SHP77 treated with DMSO at 0.1 percent for 48 hours (cell line): Measurements from ENCODE around the gene STKLD1.
"Not testable (repeated sequence)": the region's sequence is repeated elsewhere in the genome, so short reads cannot be mapped to it uniquely, and the experiment has no call there.

Source experiments
- DNase-seq: peaks from one replicate; lab custom pipeline; 2025; lab: John Stamatoyannopoulos, UW

The STKLD1 gene

DNA sequence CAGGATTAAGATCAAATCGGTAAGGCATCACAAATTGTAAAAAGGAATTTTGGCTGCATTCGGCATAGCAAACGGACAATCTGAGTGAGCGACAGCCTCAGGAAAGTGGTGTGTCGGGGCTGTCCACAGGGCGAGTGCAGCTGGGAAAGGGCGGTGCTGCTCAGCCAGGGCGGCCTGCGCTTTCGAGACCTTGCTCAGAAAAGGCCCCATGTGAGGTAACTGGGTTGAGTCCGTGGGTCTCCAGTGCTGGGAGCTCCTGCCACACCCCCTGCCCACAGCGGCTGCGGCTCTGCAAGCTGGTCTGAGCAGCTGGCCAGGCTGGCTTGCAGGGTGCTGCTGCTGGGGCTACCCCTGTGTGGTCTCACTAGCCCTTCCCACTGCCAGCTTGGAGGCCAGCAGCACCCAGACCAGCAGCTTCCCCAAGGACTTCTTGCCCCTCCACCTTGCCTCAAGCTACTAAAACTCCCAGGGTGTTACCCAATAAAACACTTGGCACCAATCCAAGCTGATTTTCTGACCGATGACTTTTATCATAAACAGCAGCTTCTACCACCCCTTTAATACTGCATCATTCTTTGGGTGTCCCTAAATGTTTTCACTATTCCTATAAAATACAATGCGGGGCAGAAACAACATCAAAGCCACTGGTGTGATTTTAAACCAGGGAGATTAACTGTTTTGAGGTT is 13.7 kb upstream of the STKLD1 start:
- no peak for DNase-seq

DNA sequence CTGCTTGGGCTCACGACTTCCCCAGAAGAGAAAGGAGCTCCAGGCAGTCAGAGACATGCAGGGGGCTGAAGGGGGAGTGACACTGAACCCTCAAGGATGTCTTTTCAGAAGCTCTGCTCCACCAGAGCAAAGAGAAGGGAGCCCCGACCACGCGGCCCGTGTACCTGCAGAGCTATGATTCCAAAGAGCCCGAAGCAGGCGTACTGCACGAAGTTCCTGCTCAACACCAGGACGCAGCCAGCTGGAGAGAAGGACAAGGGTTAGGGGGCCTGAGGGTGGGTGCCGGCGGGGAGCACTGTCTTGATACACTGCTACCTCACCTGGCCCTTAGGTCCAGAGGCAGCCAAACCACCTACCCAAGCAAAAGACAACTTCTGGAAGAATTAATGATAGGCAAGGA is 9.7 kb upstream of the STKLD1 start:
- no peak for DNase-seq

DNA sequence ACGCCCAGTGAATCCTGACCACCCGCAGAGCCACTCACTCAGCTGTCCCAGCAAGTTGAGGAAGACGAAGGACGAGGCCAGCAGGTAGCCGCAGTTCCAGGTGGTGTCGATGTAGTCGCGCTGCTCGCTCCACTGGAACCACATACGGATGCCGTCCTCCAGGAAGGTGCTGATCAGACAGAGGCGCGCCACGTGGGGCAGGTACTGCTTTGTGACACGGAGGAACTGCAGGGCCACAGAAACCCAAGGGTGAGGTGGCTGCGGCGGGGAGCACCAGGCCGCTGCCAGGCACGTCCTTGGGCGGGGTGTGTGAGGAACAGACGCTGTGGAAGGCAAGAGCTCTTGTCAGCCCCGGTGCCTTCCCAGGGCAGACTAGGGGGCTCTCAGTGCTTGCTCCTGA is 8.9 kb upstream of the STKLD1 start:
- DNase-seq: no peak

DNA sequence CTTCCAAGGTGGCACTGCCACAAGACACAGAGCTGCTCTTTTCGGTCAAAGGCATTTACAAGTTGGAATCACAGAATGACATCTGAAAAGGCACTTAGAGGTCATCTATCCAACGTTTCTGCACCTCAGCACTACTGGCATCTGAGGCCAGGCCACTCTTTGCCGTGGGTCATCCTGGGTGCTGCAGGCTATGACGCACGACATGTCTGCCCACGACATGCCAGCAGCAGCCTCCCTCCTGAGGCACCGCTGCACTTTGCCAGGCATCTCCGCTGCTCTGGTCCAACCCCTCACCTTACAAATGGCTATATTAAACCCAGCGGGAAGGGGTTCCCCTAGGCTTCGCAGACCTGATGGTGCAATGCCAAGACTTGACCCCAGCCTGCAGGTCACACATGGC is 8.4 kb upstream of the STKLD1 start:
- DNase-seq: no peak

DNA sequence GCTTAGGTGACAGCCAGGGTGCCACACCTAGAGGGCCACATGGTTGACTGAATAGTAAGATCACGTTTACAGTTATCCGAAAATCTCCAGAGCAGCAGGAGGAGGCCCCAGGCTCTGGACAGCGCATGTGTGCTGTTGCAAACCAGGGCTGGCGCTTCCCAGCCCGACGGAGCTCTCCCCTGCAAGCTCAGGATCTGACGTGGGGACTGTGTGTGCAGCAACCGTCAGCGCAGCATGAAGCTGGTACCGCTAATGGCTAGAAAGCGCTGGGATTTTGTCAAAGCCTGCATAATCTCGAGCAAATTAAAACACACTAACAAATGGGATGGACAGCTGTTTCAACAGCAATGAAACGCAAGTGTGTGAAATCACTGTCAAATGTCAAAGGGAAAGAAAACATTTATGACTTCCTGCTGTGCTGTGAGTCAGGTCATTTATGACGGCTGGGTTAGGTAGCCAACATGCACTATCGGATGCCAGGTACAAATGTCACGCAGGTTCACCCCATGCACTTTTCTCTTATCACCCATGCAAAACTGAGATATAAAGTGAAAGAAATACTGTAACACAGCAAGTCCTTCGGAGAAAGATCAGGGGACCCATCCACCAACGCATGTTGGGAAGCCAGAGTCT is 7.8 kb upstream of the STKLD1 start:
- DNase-seq: peak; percentile 77

DNA sequence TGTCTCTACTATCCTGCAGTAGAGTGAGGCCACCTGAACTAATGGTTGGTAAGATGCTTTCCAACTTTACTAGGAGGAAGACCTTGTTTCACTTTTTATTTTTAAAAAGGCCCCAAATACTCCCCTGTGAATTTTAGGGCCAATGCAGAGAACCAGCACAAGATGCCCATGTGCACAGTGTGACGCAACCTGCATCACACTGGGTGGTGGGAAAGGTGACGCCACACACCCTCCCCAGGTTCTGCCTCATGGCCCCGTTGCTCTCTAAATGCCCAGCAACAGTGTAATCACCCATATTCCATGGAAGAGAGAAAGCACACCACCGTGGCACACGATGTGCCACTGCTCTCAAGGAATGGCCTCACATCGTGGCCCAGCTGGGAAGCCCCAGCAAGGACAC is 6.7 kb upstream of the STKLD1 start:
- DNase-seq: no peak

DNA sequence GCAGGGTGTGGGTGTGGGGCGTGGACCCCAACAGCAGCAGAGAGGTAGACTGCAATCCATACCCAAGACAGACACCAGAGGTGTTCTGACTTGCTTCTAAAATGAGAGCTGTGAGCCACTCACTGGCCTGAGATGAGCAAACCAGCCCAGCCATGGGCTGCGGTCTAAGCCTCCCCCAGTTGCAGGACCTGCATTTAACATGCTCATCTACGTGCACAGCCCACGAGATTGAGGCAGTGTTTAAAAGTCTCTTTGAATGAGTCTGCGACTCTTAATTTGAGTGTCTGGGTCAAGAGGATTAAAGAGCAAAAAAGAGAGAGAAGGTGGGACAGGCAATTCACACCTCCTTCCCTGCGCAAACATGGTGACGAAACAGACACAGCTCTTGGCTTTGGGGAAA is 6.2 kb upstream of the STKLD1 start:
- DNase-seq: no peak

DNA sequence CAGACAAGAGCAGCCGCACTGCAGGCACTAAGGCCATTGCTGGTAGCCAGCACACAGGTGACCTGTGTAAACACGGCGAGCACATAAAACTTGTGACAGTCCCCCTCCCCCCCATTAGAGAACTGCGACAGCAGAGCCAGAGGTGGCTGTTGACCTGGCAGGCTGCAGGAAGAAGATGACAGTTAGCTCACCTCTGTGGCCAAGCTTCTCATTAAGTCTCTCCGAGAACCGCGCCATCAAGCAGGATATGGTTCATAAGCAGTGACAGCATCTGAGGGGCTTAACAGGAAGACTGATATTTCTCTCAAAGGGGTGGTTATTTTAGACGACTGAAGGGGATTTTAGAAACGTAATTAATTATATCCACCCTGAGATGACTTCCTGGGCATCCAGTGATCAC is 5.5 kb upstream of the STKLD1 start:
- no peak for DNase-seq

DNA sequence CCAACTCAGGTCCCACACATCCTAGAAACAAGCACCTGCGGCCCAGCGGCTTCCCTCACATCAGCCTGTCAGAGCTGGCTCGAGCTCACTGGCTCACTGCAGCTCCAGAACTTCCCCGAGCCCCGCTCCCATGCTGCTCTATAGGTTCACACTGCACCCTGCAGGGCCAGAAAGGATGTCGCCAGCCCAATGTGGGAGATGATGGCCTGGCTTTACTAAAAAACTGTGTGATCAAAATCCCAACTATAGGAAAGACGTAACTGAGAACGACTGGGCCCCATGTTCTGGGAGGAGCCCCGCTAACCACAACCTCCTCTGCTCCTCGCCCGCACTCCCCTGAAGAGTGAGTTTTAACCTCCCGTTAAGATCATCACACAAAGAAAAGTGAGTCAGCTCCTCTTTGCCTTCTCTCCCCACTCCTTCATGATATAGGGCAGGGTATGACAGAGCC is 4.9 kb upstream of the STKLD1 start:
- no peak for DNase-seq

DNA sequence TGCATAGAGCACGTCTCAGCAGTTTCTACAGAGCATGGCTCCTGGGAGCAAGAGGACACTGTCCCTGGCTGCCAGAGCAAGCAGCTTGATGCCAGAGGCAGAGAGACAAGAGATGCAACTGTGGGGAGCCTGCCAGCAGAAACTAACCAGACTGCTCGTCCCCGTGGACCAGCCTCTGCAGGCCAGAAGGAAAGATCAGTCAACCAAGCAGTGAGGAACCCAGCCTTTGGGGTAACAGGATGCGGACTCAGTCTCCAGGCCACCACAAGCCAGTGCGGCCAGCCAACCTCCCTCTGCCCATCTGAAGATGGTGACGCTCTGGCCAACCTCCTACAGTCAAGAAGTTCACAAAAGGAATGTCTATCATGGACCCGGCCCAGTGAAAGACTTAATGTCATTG is 4.0 kb upstream of the STKLD1 start:
- DNase-seq: no peak

DNA sequence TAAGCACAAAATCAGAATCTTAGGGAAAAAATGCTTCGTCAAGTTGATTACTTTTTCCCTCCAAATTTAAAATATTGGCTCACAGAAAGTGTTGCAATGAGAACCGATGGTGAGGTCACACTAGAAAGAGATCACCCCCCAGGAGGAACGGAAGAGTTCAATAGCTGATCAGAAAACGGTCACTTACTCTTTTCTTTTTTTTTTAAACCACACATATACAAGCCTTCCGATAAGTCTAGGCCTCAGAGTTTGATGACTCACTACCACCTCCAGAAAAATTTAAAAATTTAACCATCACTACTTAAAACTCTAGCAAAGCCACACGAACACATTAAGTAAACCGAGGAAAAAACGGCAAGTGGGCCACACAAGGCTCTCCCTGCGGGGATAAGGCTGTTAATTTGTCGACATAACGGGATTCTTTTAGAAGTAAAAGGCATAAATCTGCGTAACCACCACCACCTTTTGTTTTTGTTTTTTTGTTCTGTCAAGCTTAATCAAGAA is 1.5 kb upstream of the STKLD1 start:
- no peak for DNase-seq

DNA sequence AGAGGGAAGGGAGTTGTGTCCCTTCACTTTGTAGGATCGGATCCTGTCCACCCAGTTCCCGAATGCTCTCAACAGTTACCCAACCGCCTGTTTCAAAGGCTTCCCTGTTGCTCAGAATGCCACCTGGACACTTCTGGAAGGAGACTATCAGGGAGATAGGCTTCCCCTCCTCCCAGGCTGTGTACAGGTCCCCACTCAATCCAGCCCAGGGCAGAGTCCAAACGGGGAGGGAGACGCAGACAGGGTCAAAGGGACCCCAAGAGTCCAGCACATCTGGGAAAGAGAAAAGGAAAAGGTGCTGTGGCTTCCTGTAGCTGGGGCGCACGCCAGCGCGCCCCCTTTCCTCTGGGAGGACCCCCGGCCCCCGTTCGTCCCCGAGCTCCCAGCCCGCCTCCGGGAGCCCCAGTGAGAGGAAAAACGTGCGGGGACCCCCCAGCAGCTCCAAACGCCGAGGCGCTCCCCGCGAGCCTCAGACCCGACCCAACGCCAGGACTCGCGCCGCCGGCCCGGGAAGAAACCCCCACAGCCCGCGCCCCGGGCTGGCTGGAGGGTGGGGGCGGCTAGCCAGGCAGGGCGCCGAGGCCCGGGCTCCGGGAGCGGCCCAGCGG is 946 bp upstream of the STKLD1 start:
- DNase-seq: peak; percentile 32

DNA sequence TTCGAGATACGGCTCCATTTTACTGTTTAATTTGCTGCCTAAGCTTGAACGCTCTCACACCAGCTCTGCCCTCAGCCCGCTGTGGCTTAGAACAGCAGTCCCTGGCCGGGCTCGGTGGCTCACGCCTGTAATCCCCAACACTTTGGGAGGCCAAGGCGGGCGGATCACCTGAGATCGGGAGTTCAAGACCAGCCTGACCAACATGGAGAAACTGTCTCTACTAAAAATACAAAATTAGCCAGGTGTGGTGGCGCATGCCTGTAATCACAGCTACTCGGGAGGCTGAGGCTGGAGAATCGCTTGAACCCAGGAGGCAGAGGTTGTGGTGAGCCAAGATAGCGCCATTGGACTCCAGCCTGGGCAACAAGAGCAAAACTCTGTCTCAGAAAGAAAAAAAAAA is 1.1 kb downstream of the STKLD1 start:
- DNase-seq: not testable (repeated sequence)

DNA sequence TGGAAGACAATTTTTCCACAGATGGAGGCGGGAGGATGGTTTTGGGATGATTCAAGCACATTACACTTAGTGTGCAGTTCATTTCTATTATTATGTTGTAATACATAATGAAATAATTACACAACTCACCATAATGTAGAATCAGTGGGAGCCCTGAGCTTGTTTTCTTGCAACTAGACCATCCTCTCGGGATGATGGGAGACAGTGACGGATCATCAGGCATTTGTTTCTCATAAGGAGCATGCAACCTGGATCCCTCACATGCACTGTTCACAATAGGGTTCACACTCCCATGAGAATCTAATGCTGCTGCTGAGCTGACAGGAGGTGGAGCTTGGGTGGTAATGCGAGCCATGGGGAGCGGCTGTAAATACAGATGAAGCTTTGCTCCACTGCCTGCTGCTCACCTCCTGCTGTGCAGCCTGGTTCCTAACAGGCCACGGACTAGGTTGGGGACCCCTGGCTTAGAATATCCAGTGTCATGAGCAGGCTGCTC is 1.6 kb downstream of the STKLD1 start:
- DNase-seq: no peak

DNA sequence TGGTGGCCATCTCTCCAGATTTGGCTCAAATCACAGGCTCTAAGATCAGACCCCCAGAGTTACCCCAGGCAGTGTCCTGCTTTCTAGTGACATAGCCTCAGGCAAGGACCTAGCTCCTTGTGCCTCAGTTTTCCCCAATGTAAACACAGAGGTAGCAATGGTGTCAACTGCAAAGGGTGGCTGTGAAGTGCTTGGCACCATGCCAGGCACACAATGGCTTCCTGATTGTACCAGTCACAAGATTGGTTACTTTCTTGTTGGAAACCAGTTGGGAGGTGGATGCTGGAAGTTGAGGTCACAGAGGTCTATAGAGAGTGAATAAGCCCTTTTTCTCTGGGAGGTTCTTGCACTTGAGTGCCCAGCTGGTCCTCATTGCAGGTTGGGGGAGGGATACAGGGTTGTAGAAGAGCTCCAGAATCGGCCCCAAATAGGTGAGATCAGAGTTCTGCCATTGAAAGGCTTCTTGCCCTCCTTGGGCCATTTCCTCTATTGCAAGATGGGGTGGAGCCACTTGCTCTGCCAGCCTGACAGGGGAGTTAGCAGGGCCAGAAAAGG is 2.3 kb downstream of the STKLD1 start:
- DNase-seq: no peak

DNA sequence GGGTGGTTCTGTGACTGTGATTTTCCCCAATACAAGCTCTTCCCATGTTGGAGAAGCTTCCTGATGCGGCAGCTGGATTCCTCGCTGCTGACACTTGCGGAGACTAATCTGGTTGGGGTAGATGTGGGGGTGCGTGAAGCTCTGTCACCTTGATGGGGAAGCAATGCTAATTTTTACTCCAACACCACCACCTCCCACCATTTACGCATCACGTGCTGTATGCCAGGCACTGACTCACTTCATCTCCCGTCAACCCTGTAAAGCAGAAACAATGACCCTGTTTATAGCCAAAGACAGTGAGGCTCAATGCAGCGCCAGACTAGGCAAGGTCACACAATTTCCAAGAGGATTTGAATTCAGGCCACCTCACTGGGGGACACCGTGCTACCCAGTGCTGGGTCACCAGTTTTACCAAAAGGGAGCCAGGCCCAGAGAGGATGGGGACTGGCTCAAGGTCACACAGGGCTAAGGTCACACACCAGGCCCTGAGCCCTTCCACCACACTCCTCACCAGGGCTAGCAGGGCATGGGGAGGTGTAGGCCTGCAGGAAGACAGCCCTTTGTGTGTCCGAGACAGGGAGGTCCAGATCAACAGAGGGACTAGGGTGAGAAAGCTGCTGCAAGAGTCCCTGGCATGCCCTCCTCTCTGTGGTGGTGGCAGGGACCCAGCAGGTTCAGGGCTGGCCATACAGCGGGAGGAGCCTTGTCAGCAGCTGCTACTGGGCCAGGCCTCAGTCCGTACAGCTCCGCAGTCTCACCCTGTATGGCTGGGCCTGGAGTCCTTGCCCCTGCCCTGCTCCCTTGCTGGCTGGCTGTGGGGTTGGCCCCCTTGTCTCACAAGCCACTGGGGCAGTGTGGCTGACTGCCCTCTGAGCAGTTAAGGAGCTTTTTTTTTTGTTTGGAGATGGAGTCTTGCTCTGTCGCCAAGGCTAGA is 3.3 kb downstream of the STKLD1 start:
- DNase-seq: no peak

DNA sequence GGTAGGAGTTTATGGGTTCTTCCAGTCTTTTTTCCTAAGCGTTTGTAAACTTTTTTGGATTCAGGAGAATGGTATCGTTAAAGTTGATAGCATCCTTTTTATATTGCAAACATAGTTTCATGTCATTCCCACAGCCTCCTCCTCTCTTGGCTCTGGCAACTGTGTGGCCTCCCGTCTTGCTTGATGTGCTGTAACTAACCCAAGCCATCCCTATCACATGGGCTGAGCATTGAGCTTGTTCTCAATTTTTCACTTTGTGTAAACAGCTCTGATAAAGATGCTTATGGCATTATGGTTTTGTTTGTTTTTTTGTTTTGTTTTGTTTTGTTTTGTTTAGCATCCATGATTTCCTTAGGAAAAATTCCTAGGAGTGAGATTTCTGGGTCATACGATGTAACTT is 4.6 kb downstream of the STKLD1 start:
- no peak for DNase-seq

DNA sequence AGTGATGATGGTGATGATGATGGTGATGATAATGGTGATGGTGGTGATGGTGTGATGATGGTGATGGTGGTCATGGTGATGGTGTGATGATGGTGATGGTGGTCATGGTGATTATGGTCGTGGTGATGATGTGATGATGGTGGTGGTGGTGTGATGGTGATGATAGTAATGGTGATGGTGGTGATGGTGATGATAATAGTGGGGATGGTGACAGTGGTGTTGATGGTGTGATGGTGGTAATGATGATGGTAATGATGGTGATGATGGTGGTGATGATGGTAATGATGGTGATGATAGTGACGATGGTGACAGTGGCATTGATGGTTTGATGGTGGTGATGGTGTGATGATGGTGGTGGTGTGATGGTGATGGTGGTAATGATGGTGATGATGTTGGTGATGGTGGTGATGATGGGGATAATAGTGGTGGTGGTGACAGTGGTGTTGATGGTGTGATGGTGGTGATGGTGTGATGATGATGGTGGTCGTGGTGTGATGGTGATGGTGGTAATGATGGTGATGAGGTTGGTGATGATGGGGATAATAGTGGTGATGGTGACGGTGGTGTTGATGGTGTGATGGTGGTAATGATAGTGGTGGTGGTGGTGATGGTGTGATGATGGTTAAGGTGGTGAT is 6.5 kb downstream of the STKLD1 start:
- no peak for DNase-seq

DNA sequence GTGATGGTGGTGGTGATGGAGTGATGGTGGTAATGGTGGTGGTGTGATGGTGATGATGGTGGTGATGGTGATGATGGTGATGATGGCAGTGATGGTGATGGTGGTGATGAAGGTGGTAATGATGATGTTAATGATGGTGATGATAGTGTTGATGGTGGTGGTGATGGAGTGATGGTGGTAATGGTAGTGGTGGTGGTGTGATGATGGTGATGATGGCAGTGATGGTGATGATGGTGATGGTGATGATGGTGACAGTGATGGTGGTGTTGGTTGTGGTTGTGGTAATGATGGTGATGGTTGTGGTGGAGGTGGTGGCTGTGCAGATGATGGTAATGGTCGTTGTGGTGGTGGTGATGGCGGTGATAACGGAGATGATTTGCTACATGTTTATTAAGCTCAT is 7.3 kb downstream of the STKLD1 start:
- no peak for DNase-seq

DNA sequence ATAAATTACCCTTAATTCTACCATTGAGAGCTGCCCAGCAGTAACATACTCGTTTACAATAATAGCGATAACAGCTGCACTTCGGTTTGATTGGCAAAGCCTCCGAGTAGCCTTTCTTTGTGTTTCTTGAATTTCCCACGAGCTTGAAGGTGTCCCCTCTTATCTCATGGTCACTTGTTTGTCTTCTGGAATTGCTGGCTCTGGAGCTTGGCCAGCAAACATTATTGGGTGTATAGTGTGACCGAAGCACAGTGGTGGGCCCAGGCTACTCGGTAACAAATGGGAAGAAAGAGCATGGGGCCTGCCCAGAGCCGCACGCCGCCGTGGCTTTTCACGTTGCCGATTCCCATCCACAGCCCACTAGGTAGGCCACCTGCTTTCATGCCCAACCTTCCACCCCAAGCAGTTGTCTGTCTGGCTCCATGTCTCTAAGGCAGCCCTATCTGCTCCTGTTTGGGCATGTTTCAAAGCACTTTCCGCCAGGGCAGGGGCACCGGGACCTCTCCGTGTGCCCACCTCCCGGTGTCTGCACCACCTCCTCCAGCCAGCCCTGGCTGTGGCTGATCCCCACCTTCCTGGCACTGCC is 8.7 kb downstream of the STKLD1 start:
- no peak for DNase-seq

DNA sequence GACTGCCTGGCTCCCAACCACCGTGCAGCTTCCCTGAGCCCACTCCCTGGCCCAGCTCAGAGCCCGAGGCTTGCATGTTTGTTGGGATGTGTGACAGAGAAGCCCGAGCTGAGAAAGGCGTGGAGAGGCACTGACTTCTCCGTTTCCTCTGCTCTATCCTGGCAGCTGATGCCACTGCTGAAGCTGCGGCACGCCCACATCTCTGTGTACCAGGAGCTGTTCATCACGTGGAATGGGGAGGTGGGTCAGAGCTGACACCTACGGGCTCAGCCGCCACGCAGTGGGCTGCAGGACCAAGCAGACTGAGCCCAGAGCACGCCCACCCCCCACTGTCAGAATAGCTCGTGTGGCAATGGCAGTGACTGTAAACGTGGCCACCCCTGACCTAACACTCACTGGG is 9.3 kb downstream of the STKLD1 start:
- DNase-seq: no peak
